ENCODE data around the gene FBRS. TPM values are rescaled to one million over a fixed set of nuclear protein-coding genes. Genes with fewer than 3 reads are reported as not detected.
"Not testable (repeated sequence)": the region's sequence is repeated elsewhere in the genome, so short reads cannot be mapped to it uniquely, and the experiment has no call there.

The FBRS gene
- 10 to 100 TPM; 42.3 to 42.5 TPM for total RNA-seq
- long read RNA-seq, donor 1, partial matches to known transcripts: 21 of 22 reads
- long read RNA-seq, donor 1, other reads (novel, unspliced or antisense): 0 of 22 reads
- long read RNA-seq, donor 2, partial matches to known transcripts: 25 of 26 reads
- long read RNA-seq, donor 2, other reads (novel, unspliced or antisense): 0 of 26 reads

DNA sequence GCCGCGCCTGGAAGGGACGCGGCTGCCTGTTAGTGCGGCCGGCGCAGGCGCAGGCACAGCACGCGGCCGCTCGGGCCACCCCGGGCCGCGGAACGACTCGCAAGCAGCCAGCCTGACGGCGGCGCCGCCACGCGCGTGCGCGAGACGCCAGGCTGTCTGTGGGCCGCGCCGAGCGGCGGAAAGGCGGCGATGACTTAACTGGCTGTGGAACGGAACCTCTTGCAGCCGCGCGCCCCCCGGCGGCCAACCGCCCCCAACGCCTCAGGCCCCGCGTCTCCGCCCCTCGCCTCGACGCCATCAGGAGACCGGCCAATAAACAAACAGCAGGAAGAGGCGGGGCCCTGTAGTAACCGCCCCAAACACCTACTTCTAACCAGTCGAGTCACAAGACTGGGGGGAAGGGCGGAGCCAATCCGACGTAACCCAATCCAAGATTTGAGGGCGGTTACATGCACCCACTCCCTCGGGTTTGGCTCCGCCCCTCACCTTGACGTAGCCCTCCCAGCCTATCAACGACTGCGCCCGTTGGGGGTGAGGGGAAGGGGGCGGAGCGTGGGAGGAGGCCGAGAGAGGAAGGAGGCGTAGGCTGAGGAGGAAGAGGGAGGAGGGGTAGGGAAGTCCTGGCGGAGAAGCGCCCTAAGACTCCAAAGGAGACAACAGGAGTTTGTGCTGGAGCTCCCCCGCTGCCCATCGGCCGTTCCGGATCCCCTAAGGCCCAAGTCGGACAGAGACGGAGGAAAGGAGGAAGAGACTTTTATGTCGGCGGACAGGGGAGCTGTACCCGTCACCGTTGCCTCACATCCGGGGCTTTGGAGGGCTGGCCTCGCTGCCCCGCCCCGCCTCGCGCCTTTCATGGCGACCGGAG is at the start of gene FBRS:
FBRS (plus strand) TSS at position 566 of the 865 bp plus-strand sequence. CDS start 1,088 bp downstream, outside the sequence.
- DNase-seq (ENCODE audit: low spot score): peak; percentile 100
- intact Hi-C loops (cut with DNase I): no loop called here

DNA sequence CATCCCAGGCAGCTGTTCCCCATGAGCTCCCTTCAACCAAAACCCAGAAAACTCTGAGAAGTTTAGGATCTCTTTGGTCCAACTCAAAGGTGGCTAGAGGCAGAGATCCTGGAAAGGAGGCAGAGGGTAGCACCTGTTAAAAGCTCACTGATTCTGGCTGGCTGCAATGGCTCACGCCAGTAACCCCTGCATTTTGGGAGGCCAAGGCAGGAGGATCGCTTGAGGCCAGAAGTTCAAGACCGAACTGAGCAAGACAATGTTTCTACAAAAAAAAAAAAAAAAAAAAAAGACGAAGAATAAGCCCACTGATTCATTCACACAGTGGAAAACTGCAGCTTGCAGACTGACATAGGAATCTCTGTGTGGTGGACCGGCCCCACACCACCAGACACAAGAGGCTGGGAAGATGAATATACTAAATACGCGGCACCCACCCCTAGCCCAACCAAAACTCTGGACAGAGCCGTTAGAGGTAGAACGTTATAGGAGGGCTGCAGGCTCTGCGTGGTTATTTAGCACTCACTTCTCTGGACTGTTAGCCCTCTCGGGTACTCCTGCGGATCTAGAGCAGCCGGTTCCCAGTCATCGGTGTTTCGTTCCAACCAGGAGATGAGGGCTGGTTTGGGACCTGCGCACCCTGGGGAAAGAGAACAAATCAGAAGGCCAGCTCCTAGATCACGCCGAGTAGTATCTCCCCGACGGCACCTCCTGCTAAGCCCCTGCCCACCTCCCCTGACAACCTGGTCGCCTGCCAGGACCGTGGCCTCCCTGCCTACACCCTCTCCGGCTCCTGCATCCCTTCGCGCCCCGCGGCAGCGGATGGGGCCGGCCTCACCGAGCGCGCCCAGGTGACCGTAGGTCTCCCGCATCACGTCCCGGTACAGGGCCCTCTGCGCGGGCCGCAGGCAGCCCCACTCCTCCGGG is 49.0 kb upstream of the FBRS start:
- intact Hi-C loops (cut with DNase I): no loop called here
- peak; percentile 90 for DNase-seq (ENCODE audit: low spot score)

DNA sequence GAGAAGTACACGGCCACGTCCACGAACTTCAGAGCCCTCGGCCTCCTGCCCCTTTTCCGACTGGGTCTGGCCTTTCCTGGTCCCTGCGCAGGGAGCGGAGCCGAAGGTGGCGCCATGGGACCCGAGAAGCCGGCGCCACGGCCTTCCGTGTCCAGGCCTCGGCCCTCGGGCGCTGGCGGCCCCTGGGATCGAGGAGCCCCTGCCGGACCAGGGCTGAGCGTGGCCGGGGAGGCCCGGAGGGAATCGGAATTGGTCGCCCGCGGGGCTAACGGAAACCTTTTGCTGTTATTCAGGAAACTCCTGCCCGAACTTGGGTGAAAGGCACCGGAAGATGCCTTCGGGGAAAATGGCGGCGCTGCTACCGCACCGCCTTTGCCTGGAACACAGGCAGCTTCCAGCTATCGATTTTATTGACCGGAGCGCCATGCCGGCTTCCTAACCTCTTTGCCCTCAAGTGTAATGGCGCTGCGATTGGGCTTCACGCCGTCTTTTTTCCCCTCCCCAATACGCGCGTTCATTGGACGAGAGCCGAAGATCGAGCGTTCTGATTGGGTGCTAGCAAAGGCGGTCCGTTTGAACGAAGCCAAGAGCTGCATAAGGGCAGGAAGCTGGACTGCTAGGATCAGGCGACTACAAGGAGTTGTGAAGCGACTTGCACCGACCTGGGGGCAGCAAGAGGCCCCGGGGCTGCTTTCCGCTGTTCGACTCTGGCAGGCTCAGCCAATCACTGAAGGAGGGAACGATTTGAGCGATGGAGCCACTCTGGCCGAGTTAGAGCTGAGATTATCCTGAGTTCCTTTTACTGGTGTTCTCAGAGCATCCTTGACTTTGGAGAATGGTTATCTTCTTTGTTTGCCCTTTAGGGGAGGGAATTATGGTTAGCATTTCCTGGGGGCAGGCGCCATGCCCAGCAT is 48.0 kb upstream of the FBRS start, which contains the start of gene ZNF689:
ZNF689 (minus strand) TSS at position 464 of the 914 bp plus-strand sequence; CDS start at position 116, 348 bp downstream.
- intact Hi-C loops (cut with DNase I): no loop called here
- peak; percentile 97 for DNase-seq (ENCODE audit: low spot score)

- peak; percentile 79 for DNase-seq (ENCODE audit: low spot score)
- intact Hi-C loops (cut with DNase I): no loop called here
Measured at GRCh38 chr16:30615358-30616091, 42.7 kb upstream of the FBRS start.

DNA sequence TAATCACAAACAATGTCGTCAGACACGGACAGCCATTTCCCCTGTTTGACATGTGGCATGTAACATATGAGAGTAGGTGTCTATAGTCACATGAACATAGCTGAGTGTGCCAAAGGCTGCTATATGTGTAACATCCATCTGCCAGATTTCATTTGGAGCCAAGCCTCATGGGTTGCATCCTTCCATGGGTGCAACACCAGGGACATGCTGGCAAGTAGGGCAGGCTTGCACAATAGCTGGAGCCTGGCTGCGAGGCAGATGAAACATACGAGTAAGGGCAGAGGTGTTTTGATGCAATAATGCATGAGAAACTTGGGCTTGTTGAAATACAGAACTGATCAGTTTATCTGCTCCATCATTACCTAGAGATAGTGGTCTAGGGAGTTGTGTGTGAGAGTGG is 39.0 kb upstream of the FBRS start:
- intact Hi-C loops (cut with DNase I): no loop called here
- DNase-seq (ENCODE audit: low spot score): no peak

- intact Hi-C loops (cut with DNase I): no loop called here
- DNase-seq (ENCODE audit: low spot score): no peak
Measured at GRCh38 chr16:30619638-30620037, 38.6 kb upstream of the FBRS start.

DNA sequence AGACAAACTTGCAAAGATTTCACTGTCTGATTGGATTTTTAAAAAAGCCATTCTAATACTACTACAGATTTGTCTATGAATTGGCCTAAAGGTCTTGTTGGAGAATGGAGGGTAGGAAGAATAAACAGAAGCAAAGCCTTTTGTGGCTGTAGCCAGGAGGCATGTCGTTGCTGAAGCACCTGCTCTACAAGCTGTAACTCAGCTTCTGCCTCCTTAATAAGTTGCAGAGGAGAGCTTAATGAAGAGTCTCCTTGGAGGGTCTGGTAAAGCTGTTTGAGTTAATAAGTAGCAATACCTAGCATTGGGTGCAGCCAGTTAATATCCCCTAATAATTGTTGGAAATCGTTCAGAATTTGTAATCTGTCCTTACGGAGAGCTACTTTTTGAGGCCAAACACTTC is 38.1 kb upstream of the FBRS start:
- DNase-seq (ENCODE audit: low spot score): no peak
- intact Hi-C loops (cut with DNase I): no loop called here

- no peak for DNase-seq (ENCODE audit: low spot score)
- intact Hi-C loops (cut with DNase I): no loop called here
Measured at GRCh38 chr16:30621765-30622164, 36.5 kb upstream of the FBRS start.

DNA sequence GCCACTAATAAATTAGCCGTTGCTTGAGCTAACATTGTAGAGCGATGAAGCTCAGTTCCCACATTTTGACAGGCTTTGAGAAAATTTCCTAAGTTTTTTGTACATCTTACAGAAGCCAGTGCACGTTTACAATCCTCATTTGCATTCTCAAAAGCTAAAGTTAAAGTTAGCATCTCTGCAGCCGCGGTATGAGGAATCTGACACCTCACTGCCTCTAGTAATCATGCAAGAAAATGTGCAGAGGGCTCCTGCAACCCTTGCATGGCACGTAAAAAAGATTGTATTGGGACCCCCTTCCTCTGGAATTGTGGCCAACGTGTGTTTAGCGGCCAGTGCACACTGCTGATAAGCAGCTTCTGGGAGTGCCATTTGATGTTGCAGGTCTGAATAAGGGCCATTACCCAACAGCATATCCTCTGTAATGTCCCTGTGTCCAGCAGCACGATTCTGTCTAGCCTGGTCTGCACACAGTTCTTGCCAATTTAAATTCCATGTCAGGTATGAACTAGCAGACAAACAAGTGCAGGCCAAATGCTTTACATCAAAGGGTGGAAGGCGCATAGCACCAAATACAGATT is 35.7 kb upstream of the FBRS start:
- no peak for DNase-seq (ENCODE audit: low spot score)
- intact Hi-C loops (cut with DNase I): no loop called here

GRCh38 chr16:30623536-30624283 is 34.5 kb upstream of the FBRS start:
- intact Hi-C loops (cut with DNase I): no loop called here
- no peak for DNase-seq (ENCODE audit: low spot score)

DNA sequence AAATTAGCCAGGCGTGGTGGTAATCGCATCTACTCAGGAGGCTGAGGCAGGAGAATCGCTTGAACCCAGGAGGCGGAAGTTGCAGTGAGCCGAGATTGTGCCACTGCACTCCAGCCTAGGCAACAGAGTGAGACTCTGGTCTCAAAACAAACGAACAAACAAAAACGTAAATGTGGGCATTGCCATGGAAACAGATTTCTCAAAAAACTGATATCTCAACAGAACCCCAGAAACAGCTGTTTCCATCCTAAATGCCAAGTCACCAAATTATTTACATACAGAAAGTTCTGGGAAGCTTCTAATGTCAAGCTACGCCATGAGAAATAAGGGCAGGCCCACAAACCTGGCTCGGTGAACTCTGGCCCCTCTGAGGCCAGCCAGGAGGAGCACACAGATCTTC is 32.0 kb upstream of the FBRS start:
- no peak for DNase-seq (ENCODE audit: low spot score)

DNA sequence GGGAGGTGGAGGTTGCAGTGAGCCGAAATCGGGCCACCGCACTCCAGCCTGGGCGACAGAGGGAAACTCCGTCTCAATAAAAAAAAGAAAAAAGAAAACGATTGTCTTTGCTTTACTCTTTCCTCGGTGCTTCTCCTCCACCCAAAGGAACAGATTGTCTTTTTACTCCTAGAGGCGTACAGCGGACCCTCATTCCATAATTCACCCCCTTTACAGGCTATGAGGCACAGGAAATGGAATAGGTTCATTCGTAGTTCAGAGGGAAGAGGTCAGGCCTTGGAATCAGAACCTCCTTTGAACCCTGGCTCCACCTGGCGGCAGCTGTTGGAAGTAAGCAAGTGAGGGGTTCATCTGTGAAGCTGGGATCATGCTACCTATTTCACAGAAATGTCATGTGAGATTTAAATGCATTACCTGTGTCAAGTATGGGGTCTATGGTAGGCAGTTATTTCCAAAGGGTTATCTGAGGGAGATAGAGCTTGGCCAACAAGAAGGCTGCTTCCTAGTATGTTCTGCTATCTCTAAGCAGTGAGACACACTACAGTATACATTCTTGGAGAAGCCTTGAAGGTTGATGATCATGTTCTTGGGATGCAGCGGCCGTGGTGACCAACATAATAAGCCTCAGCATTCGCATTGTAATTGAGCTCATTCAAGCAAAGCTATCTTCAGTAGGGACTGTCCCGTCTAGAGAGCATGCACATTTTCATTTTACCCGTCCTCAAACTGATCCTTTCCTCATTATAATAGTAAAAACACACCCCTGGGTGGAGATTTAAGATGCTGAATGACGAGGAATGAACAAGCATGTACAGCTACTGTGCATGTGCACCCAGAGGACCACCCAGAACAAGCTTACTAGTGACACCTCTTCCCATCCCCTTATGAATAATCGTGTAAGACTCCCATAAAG is 29.3 kb upstream of the FBRS start:
- peak; percentile 95 for DNase-seq (ENCODE audit: low spot score)
- intact Hi-C loops (cut with DNase I): loop anchor here in 1 of 2 donors (1.0 to 5.0 kb wide), 2 partner anchors 15 to 48 kb away; no protein-coding TSS in a partner anchor

More for the DNA sequence above, 32.0 kb upstream of the FBRS start:
- intact Hi-C loops (cut with DNase I): loop anchor here in 1 of 2 donors (5.0 kb wide), 1 partner anchor 51 kb away; no protein-coding TSS in a partner anchor

GRCh38 chr16:30632454-30632853 is 25.8 kb upstream of the FBRS start:
- intact Hi-C loops (cut with DNase I): loop anchor here in 1 of 2 donors (10.0 kb wide), 1 partner anchor 48 kb away; the partner anchor contains the start of gene ZNF785
- not testable (repeated sequence) for DNase-seq (ENCODE audit: low spot score)

DNA sequence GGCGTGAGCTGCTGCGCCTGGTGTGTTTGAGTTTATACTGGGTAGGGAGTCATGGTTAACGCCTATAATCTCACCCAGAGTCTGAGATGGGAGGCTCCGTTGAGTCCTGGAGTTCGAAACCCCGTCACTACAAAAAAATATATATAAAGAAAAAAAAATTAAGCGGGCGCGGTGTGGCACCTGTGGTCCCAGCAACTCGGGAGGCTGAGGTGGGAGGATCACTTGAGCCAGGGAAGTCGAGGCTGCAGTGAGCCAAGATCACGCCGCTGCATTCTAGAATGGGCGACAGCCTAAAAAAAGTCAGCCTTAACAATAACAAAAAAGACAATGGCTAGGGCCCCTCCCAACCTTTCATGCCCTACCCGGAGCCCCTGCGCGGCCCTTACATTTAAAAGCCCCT is 24.7 kb upstream of the FBRS start:
- no peak for DNase-seq (ENCODE audit: low spot score)
- intact Hi-C loops (cut with DNase I): loop anchor here in 1 of 2 donors (10.0 kb wide), 1 partner anchor 49 kb away; the partner anchor contains the start of gene ZNF785

GRCh38 chr16:30636599-30636998 is 21.6 kb upstream of the FBRS start:
- intact Hi-C loops (cut with DNase I): loop anchor here in 1 of 2 donors (10.0 kb wide), 1 partner anchor 52 kb away; the partner anchor contains the start of gene ZNF785

More at GRCh38 chr16:30636599-30636998, 21.6 kb upstream of the FBRS start:
- DNase-seq (ENCODE audit: low spot score): no peak
